Trophoblast cell (in vitro differentiated cells and primary cell): Measurements from ENCODE around the gene KCTD2.
A peak's percentile ranks its signal among the peaks of the same experiment; 100 is the strongest.

Source experiments
- DNase-seq, 2 donors: peaks; one replicate each; pipeline ENCODE4 v3.0.0-alpha.2; 2016
- H2AFZ ChIP-seq: 2 replicates; pipeline ENCODE4 v1.6.1; 2013; ENCODE audit warnings: low read length, moderate library complexity, mild to moderate bottlenecking; ENCODE audit not compliant: insufficient read depth, poor library complexity
- H2AK5ac ChIP-seq: 2 replicates; pipeline ENCODE4 v1.6.1; 2013; ENCODE audit warnings: mild to moderate bottlenecking, low read length
- H2BK120ac ChIP-seq: 2 replicates; pipeline ENCODE4 v1.6.1; 2013; ENCODE audit warnings: low read length, mild to moderate bottlenecking, moderate library complexity; ENCODE audit not compliant: insufficient read depth, poor library complexity
- H2BK12ac ChIP-seq: 2 replicates; pipeline ENCODE4 v1.6.1; 2013; ENCODE audit warnings: mild to moderate bottlenecking, low read length, moderate library complexity
- H2BK5ac ChIP-seq: 2 replicates; pipeline ENCODE4 v1.6.1; 2013; ENCODE audit warnings: low read length, low read depth, moderate library complexity, mild to moderate bottlenecking; ENCODE audit not compliant: poor library complexity
- H3K14ac ChIP-seq: 2 replicates; pipeline ENCODE4 v1.6.1; 2013; ENCODE audit warnings: mild to moderate bottlenecking, low read length
- H3K18ac ChIP-seq: 2 replicates; pipeline ENCODE4 v1.6.1; 2013; ENCODE audit warnings: mild to moderate bottlenecking, low read length
- H3K23ac ChIP-seq: 2 replicates; pipeline ENCODE4 v1.6.1; 2013; ENCODE audit warnings: low read length
- H3K27ac ChIP-seq: 2 replicates; pipeline ENCODE4 v1.5.1; 2013; ENCODE audit warnings: low read depth, mild to moderate bottlenecking, inconsistent platforms, low read length, moderate library complexity
- H3K27me3 ChIP-seq: 2 replicates; pipeline ENCODE4 v1.6.1; 2013; ENCODE audit warnings: inconsistent platforms, mild to moderate bottlenecking, low read length, moderate library complexity; ENCODE audit not compliant: insufficient read depth
- H3K36me3 ChIP-seq, 2 experiments: 1 replicate in 1 of 2; 2 replicates in 1 of 2; pipeline ENCODE4 v1.6.1; 2013; ENCODE audit warnings: low read length in 2 of 2, mild to moderate bottlenecking in 2 of 2, moderate library complexity in 1 of 2; ENCODE audit not compliant: insufficient read depth in 2 of 2, control insufficient read depth in 1 of 2
- H3K4ac ChIP-seq: 2 replicates; pipeline ENCODE4 v1.6.1; 2013; ENCODE audit warnings: low read depth, mild to moderate bottlenecking, low read length, moderate library complexity
- H3K4me1 ChIP-seq, 2 experiments: 1 replicate in 1 of 2; 2 replicates in 1 of 2; pipeline ENCODE4 v1.6.1; 2013; ENCODE audit warnings: low read length in 2 of 2, mild to moderate bottlenecking in 2 of 2, moderate library complexity in 1 of 2; ENCODE audit not compliant: insufficient read depth in 2 of 2, control insufficient read depth in 1 of 2
- H3K4me2 ChIP-seq: 2 replicates; pipeline ENCODE4 v1.6.1; 2013; ENCODE audit warnings: inconsistent platforms, mild to moderate bottlenecking, low read length, moderate library complexity
- H3K4me3 ChIP-seq: 2 replicates; pipeline ENCODE4 v1.5.1; 2013; ENCODE audit warnings: mild to moderate bottlenecking, low read depth, low read length, inconsistent platforms
- H3K79me1 ChIP-seq: one replicate; pipeline ENCODE4 v1.6.1; 2013; ENCODE audit warnings: low read length
- H3K79me2 ChIP-seq: 2 replicates; pipeline ENCODE4 v1.6.1; 2013; ENCODE audit warnings: low read length, mild to moderate bottlenecking; ENCODE audit not compliant: control insufficient read depth, insufficient read depth, poor library complexity
- H3K9ac ChIP-seq: 2 replicates; pipeline ENCODE4 v1.6.1; 2013; ENCODE audit warnings: mild to moderate bottlenecking, low read length
- H3K9me3 ChIP-seq: 2 replicates; pipeline ENCODE4 v1.6.1; 2013; ENCODE audit warnings: low read depth, mild to moderate bottlenecking, control low read depth, inconsistent platforms, low read length; ENCODE audit not compliant: insufficient read depth
- H4K12ac ChIP-seq: 2 replicates; pipeline ENCODE4 v1.6.1; 2013; ENCODE audit warnings: low read depth, mild to moderate bottlenecking, low read length, moderate library complexity
- H4K8ac ChIP-seq: 2 replicates; pipeline ENCODE4 v1.6.1; 2013; ENCODE audit warnings: low read depth, mild to moderate bottlenecking, low read length, moderate library complexity
- H4K91ac ChIP-seq: one replicate; pipeline ENCODE4 v1.6.1; 2013; ENCODE audit warnings: low read depth, mild to moderate bottlenecking, low read length, moderate library complexity
- WGBS: extraction: QIAGEN DNeasy Blood & Tissue Kit; methylation state at CpG from one replicate; pipeline ENCODE4 v1.1.7; 2013; ENCODE audit warnings: missing lambda C conversion rate; ENCODE audit not compliant: insufficient read length, insufficient coverage; ENCODE audit errors: extremely low coverage; 5-methylcytosine and 5-hydroxymethylcytosine counted together

Gene KCTD2

DNA sequence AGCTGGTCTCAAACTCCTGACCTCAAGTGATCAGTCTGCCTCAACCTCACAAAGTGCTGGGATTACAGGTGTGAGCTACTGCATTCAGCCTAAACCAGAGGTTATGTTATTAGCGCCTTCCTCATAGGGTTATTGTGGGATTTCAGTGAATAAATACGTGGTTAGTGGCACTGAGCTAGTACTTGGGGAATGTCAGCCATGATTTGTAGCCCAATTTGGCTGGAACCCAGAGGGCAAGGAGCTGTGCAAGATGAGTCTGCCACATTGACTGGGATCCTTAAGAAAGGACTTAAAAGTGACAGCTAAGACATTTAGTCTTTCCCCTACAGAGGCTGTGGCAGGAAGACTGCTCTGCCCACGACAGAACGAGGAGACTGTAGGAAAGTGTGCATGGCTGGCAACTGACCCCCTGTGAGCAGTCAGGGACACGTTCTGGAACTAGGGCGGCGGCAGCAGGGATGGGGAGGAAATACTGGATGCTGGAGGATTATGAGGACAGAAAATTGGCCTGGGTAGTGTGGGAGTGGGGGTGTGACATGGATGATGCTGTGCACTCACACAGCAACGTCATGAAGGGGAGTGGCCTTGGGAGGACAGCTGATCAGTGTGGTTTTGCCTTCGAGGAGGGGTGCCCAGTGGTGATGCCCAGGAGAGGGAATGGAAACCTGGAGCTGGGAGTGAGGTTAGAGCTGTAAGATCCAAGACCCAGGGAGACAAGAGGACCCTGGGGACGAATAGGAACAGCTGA is 14.9 kb upstream of the KCTD2 start:
- Histone ChIP-seq H3K18ac (no peak overlapping the region), H3K4me1 (peaks cover 0 to 10% of the 10 kb centered on the region in 2 experiments), H3K9ac (no peak overlapping the region), H2AFZ (no peak overlapping the region), H3K4me3 (peak overlapping the region; percentile 60), H2AK5ac (no peak overlapping the region), H3K14ac (no peak overlapping the region), H4K91ac (no peak overlapping the region), H3K9me3 (peaks cover 8% of the 10 kb centered on the region), H4K12ac (no peak overlapping the region), H3K4ac (no peak overlapping the region), H2BK5ac (no peak overlapping the region), H4K8ac (no peak overlapping the region), H3K79me1 (peaks cover 10% of the 10 kb centered on the region), H3K27me3 (no peaks in the 10 kb centered on the region), H3K27ac (no peak overlapping the region), H2BK120ac (no peak overlapping the region), H3K4me2 (peak overlapping the region; percentile 32), H3K23ac (no peak overlapping the region), H3K36me3 (peaks cover 0 to 3% of the 10 kb centered on the region in 2 experiments), H2BK12ac (no peak overlapping the region), H3K79me2 (peaks cover 5% of the 10 kb centered on the region)
- no CpG with 5 or more reads among the region's 10 CpGs for WGBS
- DNase-seq, result peak; percentile 29 to 43

- Histone ChIP-seq H2BK120ac (no peak overlapping the region), H3K4me1 (peaks cover 0 to 10% of the 10 kb centered on the region in 2 experiments), H4K8ac (no peak overlapping the region), H3K18ac (no peak overlapping the region), H3K4me2 (peak overlapping the region; percentile 53), H3K9ac (no peak overlapping the region), H3K27me3 (no peaks in the 10 kb centered on the region), H4K91ac (no peak overlapping the region), H3K79me2 (peaks cover 5% of the 10 kb centered on the region), H3K14ac (no peak overlapping the region), H3K79me1 (peaks cover 10% of the 10 kb centered on the region), H2AK5ac (no peak overlapping the region), H3K36me3 (peaks cover 0 to 3% of the 10 kb centered on the region in 2 experiments), H4K12ac (no peak overlapping the region), H2BK12ac (no peak overlapping the region), H3K27ac (no peak overlapping the region), H2AFZ (no peak overlapping the region), H3K4ac (no peak overlapping the region), H2BK5ac (no peak overlapping the region), H3K23ac (no peak overlapping the region), H3K4me3 (no peak overlapping the region), H3K9me3 (peaks cover 8% of the 10 kb centered on the region)
- no CpG with 5 or more reads among the region's 13 CpGs for WGBS
- DNase-seq, result peak in 1 of 2 donors; percentile 18
Observed at GRCh38 chr17:75032720-75033280, 14.2 kb upstream of the KCTD2 start.

DNA sequence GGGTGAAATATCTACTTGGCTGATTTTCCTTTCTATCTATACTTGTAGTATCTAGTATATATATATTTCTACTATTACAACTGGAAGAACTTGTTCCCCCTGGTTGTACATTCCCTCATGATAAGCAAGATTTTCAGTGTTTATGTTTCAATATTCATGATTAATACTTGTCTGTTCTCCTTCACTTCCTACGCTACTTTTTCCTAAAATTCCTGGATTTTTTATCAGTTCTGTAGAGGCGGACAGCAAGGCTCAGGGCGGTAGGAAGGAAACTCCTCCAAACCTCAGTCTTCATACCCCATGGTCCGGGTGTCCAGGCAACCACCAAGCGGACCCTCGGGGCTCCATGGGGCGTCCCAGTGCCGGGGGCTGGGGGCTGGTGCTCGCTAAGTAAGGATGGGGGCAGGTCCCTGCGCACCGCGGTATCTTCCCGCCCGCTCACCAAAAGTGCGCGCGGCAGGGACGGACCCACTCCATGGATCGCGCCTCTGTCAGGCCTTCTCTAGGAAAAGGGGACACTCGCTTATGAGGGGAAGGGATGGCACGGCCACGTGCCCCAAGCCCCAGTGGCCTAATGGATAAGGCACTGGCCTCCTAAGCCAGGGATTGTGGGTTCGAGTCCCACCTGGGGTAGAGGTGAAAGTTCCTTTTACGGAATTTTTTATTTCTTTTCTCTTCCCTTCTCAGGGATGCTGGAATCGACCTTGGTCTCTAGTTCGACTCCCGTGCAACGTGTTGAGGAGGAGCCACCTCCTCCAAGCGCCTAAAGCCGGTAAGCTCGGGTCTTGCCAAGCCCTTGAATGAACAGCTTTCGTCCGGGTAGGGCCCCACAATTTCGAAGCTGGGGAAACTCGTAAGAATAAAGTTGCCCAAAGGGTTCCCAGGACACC is 13.4 kb upstream of the KCTD2 start:
- DNase-seq, result peak; percentile 92 to 97
- Histone ChIP-seq H3K14ac (peak overlapping the region; percentile 18), H3K27me3 (no peaks in the 10 kb centered on the region), H3K36me3 (peaks cover 3% of the 10 kb centered on the region in 2 experiments), H3K9me3 (peaks cover 8% of the 10 kb centered on the region), H4K91ac (no peak overlapping the region), H3K4me2 (peak overlapping the region; percentile 83), H3K79me2 (peaks cover 5% of the 10 kb centered on the region), H2BK12ac (no peak overlapping the region), H2AK5ac (no peak overlapping the region), H3K27ac (no peak overlapping the region), H2BK5ac (no peak overlapping the region), H2AFZ (peak overlapping the region; percentile 55), H3K9ac (peak overlapping the region; percentile 44), H3K18ac (no peak overlapping the region), H3K79me1 (peaks cover 10% of the 10 kb centered on the region), H3K23ac (no peak overlapping the region), H2BK120ac (no peak overlapping the region), H3K4me1 (peaks cover 0 to 10% of the 10 kb centered on the region in 2 experiments), H3K4me3 (peak overlapping the region; percentile 90), H4K12ac (no peak overlapping the region), H3K4ac (no peak overlapping the region), H4K8ac (peak overlapping the region; percentile 46)
- no CpG with 5 or more reads among the region's 36 CpGs for WGBS

DNA sequence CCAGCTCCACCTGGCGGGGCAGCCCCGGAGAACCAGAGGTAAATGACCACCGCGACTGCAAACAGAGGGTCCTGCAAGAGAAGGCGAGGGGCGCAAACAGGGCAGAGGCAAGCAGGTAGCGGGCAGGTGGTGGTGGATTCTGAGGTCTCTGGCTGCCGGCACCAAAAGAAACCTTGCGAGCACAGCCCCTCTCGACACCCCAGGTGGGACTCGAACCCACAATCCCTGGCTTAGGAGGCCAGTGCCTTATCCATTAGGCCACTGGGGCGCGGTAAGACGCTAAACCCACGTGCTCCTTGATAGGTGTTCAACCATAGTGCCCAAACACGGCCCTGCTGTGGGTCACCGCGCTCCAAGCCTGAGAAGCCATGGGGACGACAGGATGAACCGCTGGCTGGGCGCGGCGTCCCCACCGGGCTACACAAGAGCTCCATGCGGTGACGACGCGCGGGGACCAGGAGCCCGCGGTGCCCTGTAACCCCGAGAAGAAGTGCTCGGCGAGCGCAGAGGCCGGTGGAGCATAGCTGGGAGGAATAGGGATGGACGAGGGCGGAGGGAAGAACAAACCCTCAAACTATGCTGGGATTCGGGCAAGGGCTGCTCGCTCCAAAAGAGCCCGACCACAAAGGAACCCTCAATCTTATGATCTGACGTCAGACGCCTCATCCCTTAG is 12.7 kb upstream of the KCTD2 start:
- no peak overlapping the region for H2BK12ac ChIP-seq
- no CpG with 5 or more reads among the region's 43 CpGs for WGBS
- H3K9ac ChIP-seq, result peak overlapping the region; percentile 87
- peaks cover 6 to 9% of the 10 kb centered on the region in 2 experiments for H3K36me3 ChIP-seq
- peak; percentile 89 to 94 for DNase-seq
- H3K14ac ChIP-seq, result peak overlapping the region; percentile 63
- no peaks in the 10 kb centered on the region for H3K27me3 ChIP-seq
- H2AFZ ChIP-seq, result peak overlapping the region; percentile 88
- peak overlapping the region; percentile 67 for H4K91ac ChIP-seq
- peak overlapping the region; percentile 57 for H3K4ac ChIP-seq
- H3K4me1 ChIP-seq, result peaks cover 0 to 10% of the 10 kb centered on the region in 2 experiments
- H2BK5ac ChIP-seq, result peak overlapping the region; percentile 47
- peak overlapping the region; percentile 90 for H3K4me3 ChIP-seq
- H3K9me3 ChIP-seq, result peaks cover 8% of the 10 kb centered on the region
- H3K18ac ChIP-seq, result peak overlapping the region; percentile 36
- H3K79me1 ChIP-seq, result peaks cover 10% of the 10 kb centered on the region
- peak overlapping the region; percentile 56 for H4K8ac ChIP-seq
- peak overlapping the region; percentile 22 for H4K12ac ChIP-seq
- H2BK120ac ChIP-seq, result peak overlapping the region; percentile 65
- no peak overlapping the region for H3K23ac ChIP-seq
- peak overlapping the region; percentile 69 for H3K27ac ChIP-seq
- no peak overlapping the region for H2AK5ac ChIP-seq
- peak overlapping the region; percentile 67 for H3K4me2 ChIP-seq
- peaks cover 5% of the 10 kb centered on the region for H3K79me2 ChIP-seq
